A549 (cell line): Measurements from ENCODE around the gene NFASC. TPM values are rescaled to one million over a fixed set of nuclear protein-coding genes. Genes with fewer than 3 reads are reported as not detected.

Experiments used
- ATAC-seq, 2 experiments: fragments of 200-7000 bp in 1 of 2; fragments of >200 bp in 1 of 2; cut with Nextera tagmentation in 1 of 2; cut with Tn5 transposase in 1 of 2; 3 replicates each; pipeline versions ENCODE4 v1.8.0 to v1.9.1; 2018 to 2020; ENCODE audit warnings: mild to moderate bottlenecking in 1 of 2, moderate library complexity in 1 of 2
- CTCF ChIA-PET: fragments of 300-600 bp; sonication (Branson Sonifier 250); formaldehyde crosslinking; extraction: SDS; loops from one replicate; lab custom pipeline; 2021; ENCODE audit warnings: antibody characterized with exemption, inconsistent platforms; lab: Yijun Ruan, JAX
- POLR2A ChIA-PET: fragments of 350-600 bp; formaldehyde crosslinking; extraction: SDS; loops from one replicate; lab custom pipeline; 2021; ENCODE audit warnings: antibody characterized with exemption, inconsistent platforms; lab: Yijun Ruan, JAX
- DNase-seq, 2 experiments: peaks; one replicate each; pipeline versions ENCODE4 v3.0.0 to v3.0.0-alpha.2; 2011 to 2016; ENCODE audit warnings: low read depth in 1 of 2, low spot score in 1 of 2
- FAIRE-seq: peaks from 2 replicates; lab custom pipeline; 2011; peaks lifted over from hg19 to GRCh38; lab: Jason Lieb, UNC
- H3K27ac ChIP-seq, 2 experiments: fragments of >200 bp; sonication (Bioruptor Twin); formaldehyde crosslinking; 3 replicates each; pipeline ENCODE4 v1.5.1; 2016 to 2017
- H3K4me1 ChIP-seq: fragments of >200 bp; sonication (Bioruptor Twin); formaldehyde crosslinking; 3 replicates; pipeline ENCODE4 v1.6.1; 2016
- H3K4me2 ChIP-seq: fragments of >200 bp; sonication (Bioruptor Twin); formaldehyde crosslinking; 3 replicates; pipeline ENCODE4 v1.6.1; 2016
- H3K4me3 ChIP-seq: fragments of >200 bp; sonication (Bioruptor Twin); formaldehyde crosslinking; 3 replicates; pipeline ENCODE4 v1.5.1; 2016
- H3K9me3 ChIP-seq: fragments of >200 bp; sonication (Bioruptor Twin); formaldehyde crosslinking; 3 replicates; pipeline ENCODE4 v1.6.1; 2016
- BHLHE40 ChIP-seq: IDR thresholded peaks from 2 replicates; pipeline ENCODE4 v1.6.1; 2012; ENCODE audit warnings: low read depth, low read length, inconsistent platforms
- CBX2 ChIP-seq: fragments of 200-600 bp; sonication (generic); IDR thresholded peaks from 2 replicates; pipeline ENCODE4 v1.6.1; 2016; ENCODE audit warnings: low read depth, mild to moderate bottlenecking, borderline replicate concordance
- CHD2 ChIP-seq: fragments of 150-350 bp; IDR thresholded peaks from 2 replicates; pipeline ENCODE4 v1.6.1; 2014; ENCODE audit warnings: low read length; ENCODE audit not compliant: partially characterized antibody
- EHF ChIP-seq: fragments of 250-450 bp; sonication (Bioruptor Pico); IDR thresholded peaks from 2 replicates; pipeline ENCODE4 v1.5.0; 2020; ENCODE audit warnings: mild to moderate bottlenecking
- EP300 ChIP-seq, 2 experiments: fragments of >200 bp; sonication (Bioruptor Twin); formaldehyde crosslinking; IDR thresholded peaks; 2 replicates in 1 of 2; 3 replicates in 1 of 2; pipeline ENCODE4 v1.6.1; 2016 to 2017
- FOSL2 ChIP-seq, 2 experiments: fragments of 450-650 bp in 1 of 2; fragments of >200 bp in 1 of 2; sonication (Bioruptor Twin) in 1 of 2; formaldehyde crosslinking; IDR thresholded peaks; 2 replicates each; pipeline versions ENCODE4 v1.5.0 to v1.6.1; 2016 to 2020; ENCODE audit warnings: mild to moderate bottlenecking in 1 of 2, moderate library complexity in 1 of 2
- HDAC2 ChIP-seq: fragments of 200-600 bp; sonication (generic); IDR thresholded peaks from 2 replicates; pipeline ENCODE4 v1.6.1; 2016
- HOXB13 ChIP-seq: fragments of 250-450 bp; sonication (Bioruptor Pico); IDR thresholded peaks from 2 replicates; pipeline ENCODE4 v1.5.0; 2020; ENCODE audit warnings: low read depth, mild to moderate bottlenecking, moderate library complexity
- HOXB5 ChIP-seq: fragments of 250-450 bp; sonication (Bioruptor Pico); IDR thresholded peaks from 2 replicates; pipeline ENCODE4 v1.5.0; 2020; ENCODE audit warnings: mild to moderate bottlenecking, moderate library complexity
- MYC ChIP-seq: IDR thresholded peaks from 2 replicates; pipeline ENCODE4 v1.6.1; 2012; ENCODE audit warnings: mild to moderate bottlenecking, inconsistent platforms, low read length, improper control_type of control experiment, borderline replicate concordance
- NPAS2 ChIP-seq: fragments of 250-450 bp; sonication (Bioruptor Pico); IDR thresholded peaks from 2 replicates; pipeline ENCODE4 v1.8.0; 2022; ENCODE audit warnings: mild to moderate bottlenecking, moderate library complexity, borderline replicate concordance
- NR3C1 ChIP-seq: fragments of >200 bp; sonication (Bioruptor Twin); formaldehyde crosslinking; IDR thresholded peaks from 3 replicates; pipeline ENCODE4 v1.6.1; 2017
- POLR2A ChIP-seq: IDR thresholded peaks from 2 replicates; pipeline ENCODE4 v1.6.1; 2012; ENCODE audit warnings: mild to moderate bottlenecking, low read length
- POLR2AphosphoS2 ChIP-seq: conservative IDR thresholded peaks from 2 replicates; pipeline ENCODE4 v1.6.1; 2012; ENCODE audit warnings: low read length, improper control_type of control experiment, inconsistent platforms
- RNF2 ChIP-seq: fragments of 200-600 bp; sonication (generic); IDR thresholded peaks from 2 replicates; pipeline ENCODE4 v1.6.1; 2016; ENCODE audit warnings: low read depth, mild to moderate bottlenecking, antibody characterized with exemption, moderate library complexity, borderline replicate concordance
- TFCP2L1 ChIP-seq: fragments of 250-450 bp; sonication (Bioruptor Pico); IDR thresholded peaks from 2 replicates; pipeline ENCODE4 v1.5.0; 2021; ENCODE audit warnings: mild to moderate bottlenecking
- TP53 ChIP-seq: fragments of 250-450 bp; sonication (Bioruptor Pico); IDR thresholded peaks from 2 replicates; pipeline ENCODE4 v1.5.0; 2021; ENCODE audit warnings: mild to moderate bottlenecking, moderate library complexity
- ZC3H11A ChIP-seq: fragments of 450-650 bp; IDR thresholded peaks from 2 replicates; pipeline ENCODE4 v1.6.1; 2014; ENCODE audit warnings: antibody characterized with exemption, mild to moderate bottlenecking
- ZFP36 ChIP-seq: fragments of 450-650 bp; IDR thresholded peaks from 2 replicates; pipeline ENCODE4 v1.6.1; 2014; ENCODE audit warnings: borderline replicate concordance; ENCODE audit not compliant: partially characterized antibody
- WGBS: methylation state at CpG from one replicate; pipeline ENCODE4 v1.1.6; 2017; ENCODE audit errors: missing lambda C conversion rate; 5-methylcytosine and 5-hydroxymethylcytosine counted together
- polyA plus RNA-seq, 4 experiments: library from polyadenylated mRNA; depleted of rRNA in 3 of 4; stranded (reverse); fragments of >200 nt; fragmentation: RNase III in 1 of 4; extraction: RNeasy Plus Mini Kit Qiagen cat#74134 plus additional on column Dnase treatment in 1 of 4; gene quantifications; 2 replicates in 3 of 4; 3 replicates in 1 of 4; pipeline ENCODE4 v1.2.3, GENCODE V29; 2011 to 2017
- TF ChIP-seq, protein P1 (sequence below): IDR thresholded peaks from 2 replicates; pipeline ENCODE4 v1.6.1; 2012; ENCODE audit warnings: low read depth, borderline replicate concordance
- TF ChIP-seq, protein P2 (sequence below): fragments of 250-450 bp; sonication (Bioruptor Pico); IDR thresholded peaks from 2 replicates; pipeline ENCODE4 v1.5.0; 2021; ENCODE audit warnings: mild to moderate bottlenecking, moderate library complexity, borderline replicate concordance
- TF ChIP-seq, protein P3 (sequence below): fragments of 200-600 bp; sonication (generic); IDR thresholded peaks from 2 replicates; pipeline ENCODE4 v1.6.1; 2016; ENCODE audit warnings: antibody characterized with exemption, mild to moderate bottlenecking, moderate library complexity
- TF ChIP-seq, protein P4 (sequence below): IDR thresholded peaks from 2 replicates; pipeline ENCODE4 v1.6.1; 2012

The NFASC gene
- polyA plus RNA-seq, 2 of the 4 experiments (the other 2 are of a cell fraction): 0.27 to 0.39 TPM

DNA sequence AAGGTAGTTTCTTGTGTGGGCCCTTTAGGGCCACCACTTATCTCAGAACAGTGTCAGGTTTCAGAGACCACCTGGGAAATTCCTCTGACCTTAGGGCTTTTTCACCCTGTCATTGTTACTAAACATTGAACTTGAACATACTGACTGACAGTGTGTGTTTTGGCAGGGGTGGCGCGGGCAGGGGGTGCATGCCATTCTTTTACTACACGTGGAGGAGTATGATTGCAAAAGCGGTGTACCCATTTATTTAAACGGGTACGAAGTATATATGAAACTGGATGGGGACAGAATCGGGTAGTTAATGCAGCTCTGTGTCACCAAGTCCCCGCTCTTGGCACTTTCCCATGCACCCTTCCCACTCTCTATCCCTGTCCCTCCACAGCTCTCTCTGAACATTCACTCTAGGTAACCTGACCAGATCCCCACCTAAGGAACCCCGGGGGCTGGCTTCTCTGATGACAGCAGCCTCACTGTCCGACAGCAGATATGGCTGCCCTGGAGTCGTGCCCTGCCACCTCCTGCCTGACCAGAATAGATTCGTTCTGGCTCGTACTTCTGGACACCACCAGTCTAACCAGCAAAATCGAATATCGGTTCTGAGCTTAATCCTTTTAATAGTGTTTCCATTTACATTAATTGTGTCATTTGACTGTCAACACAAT is 51.3 kb downstream of the NFASC start (continued):
- TF ChIP-seq, protein P1, sequence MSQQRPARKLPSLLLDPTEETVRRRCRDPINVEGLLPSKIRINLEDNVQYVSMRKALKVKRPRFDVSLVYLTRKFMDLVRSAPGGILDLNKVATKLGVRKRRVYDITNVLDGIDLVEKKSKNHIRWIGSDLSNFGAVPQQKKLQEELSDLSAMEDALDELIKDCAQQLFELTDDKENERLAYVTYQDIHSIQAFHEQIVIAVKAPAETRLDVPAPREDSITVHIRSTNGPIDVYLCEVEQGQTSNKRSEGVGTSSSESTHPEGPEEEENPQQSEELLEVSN: no peak

DNA sequence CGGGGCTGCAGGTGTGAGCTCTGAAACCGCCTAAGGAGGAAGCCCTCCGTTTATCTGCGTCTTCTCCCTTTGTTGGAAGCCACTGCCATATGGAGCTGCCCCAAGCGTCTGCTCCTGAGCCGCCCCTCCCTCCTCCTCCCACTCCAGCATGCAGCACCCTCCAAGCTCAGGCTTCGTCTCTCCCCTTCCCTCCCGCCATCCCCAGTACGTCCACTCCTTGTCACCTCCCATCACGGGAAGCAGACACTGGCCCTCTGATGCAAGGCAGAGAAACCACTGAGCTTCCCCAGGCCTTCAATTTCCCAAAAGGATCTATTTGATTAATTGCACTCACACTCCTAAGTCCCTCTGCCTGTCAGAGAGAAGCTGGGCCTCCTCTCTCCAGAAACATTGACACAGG is 52.5 kb downstream of the NFASC start:
- FAIRE-seq: no peak
- CTCF ChIA-PET: interaction anchor here (1.0 to 2.1 kb wide), 4 partner anchors 19 to 80 kb away, joined by 3 to 6 read pairs (median 3); no protein-coding TSS in a partner anchor

DNA sequence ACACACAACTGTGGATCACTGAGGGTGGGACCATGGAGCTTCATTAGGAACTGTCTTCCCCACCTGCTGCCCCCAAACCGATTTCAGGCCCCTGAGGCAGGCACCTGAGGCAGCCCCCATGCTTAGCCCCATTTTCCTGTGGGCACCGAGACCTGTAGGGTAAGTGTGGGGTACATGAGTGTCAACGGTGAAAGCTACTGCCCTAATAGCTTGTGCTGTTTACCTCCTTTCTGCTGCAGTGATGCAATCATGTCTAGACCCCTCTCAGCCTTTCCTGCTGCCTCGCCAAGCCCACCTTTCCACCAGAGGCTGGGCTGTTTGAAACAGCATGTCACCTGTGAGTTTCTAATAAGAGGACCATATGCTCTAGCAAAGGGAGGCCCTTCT is 53.0 kb downstream of the NFASC start:
- 57% methylated on average over 4 of the region's 4 CpGs for WGBS
- POLR2A ChIA-PET: no interaction called here
- Histone ChIP-seq H3K27ac (no peak overlapping the region), H3K4me3 (no peak overlapping the region), H3K4me1 (peaks cover 12% of the 10 kb centered on the region; the same call in 2 of the 3 replicates), H3K9me3 (no peaks in the 10 kb centered on the region), H3K4me2 (no peak overlapping the region; the same call in 2 of the 3 replicates)
- TF ChIP-seq ZFP36 (no peak), POLR2AphosphoS2 (no peak), MYC (no peak), TFCP2L1 (no peak), TP53 (CRISPR knock-in tag) (no peak), EP300 (IDR thresholded peaks at IDR 0.05) (no peak), NPAS2 (no peak), RNF2 (no peak), HDAC2 (no peak), FOSL2 (IDR thresholded peaks at IDR 0.05) (no peak), FOSL2 (CRISPR knock-in tag; IDR thresholded peaks at IDR 0.05) (no peak), BHLHE40 (no peak)
- TF ChIP-seq, protein P2, sequence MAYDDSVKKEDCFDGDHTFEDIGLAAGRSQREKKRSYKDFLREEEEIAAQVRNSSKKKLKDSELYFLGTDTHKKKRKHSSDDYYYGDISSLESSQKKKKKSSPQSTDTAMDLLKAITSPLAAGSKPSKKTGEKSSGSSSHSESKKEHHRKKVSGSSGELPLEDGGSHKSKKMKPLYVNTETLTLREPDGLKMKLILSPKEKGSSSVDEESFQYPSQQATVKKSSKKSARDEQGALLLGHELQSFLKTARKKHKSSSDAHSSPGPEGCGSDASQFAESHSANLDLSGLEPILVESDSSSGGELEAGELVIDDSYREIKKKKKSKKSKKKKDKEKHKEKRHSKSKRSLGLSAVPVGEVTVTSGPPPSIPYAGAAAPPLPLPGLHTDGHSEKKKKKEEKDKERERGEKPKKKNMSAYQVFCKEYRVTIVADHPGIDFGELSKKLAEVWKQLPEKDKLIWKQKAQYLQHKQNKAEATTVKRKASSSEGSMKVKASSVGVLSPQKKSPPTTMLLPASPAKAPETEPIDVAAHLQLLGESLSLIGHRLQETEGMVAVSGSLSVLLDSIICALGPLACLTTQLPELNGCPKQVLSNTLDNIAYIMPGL: no peak
- TF ChIP-seq, protein P1: no peak
- TF ChIP-seq, protein P3, sequence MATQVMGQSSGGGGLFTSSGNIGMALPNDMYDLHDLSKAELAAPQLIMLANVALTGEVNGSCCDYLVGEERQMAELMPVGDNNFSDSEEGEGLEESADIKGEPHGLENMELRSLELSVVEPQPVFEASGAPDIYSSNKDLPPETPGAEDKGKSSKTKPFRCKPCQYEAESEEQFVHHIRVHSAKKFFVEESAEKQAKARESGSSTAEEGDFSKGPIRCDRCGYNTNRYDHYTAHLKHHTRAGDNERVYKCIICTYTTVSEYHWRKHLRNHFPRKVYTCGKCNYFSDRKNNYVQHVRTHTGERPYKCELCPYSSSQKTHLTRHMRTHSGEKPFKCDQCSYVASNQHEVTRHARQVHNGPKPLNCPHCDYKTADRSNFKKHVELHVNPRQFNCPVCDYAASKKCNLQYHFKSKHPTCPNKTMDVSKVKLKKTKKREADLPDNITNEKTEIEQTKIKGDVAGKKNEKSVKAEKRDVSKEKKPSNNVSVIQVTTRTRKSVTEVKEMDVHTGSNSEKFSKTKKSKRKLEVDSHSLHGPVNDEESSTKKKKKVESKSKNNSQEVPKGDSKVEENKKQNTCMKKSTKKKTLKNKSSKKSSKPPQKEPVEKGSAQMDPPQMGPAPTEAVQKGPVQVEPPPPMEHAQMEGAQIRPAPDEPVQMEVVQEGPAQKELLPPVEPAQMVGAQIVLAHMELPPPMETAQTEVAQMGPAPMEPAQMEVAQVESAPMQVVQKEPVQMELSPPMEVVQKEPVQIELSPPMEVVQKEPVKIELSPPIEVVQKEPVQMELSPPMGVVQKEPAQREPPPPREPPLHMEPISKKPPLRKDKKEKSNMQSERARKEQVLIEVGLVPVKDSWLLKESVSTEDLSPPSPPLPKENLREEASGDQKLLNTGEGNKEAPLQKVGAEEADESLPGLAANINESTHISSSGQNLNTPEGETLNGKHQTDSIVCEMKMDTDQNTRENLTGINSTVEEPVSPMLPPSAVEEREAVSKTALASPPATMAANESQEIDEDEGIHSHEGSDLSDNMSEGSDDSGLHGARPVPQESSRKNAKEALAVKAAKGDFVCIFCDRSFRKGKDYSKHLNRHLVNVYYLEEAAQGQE: no peak
- CTCF ChIA-PET: interaction anchor here (1.1 to 2.1 kb wide), 3 partner anchors 19 to 80 kb away, joined by 3 to 6 read pairs (median 3); no protein-coding TSS in a partner anchor
- ATAC-seq (no peak), FAIRE-seq (no peak), DNase-seq (no peak)

More for the DNA sequence above, 52.5 kb downstream of the NFASC start:
- no peak for TF ChIP-seq POLR2A
- TF ChIP-seq EHF: no peak
- no peak for TF ChIP-seq BHLHE40
- TF ChIP-seq HOXB5 (CRISPR knock-in tag): no peak
- TF ChIP-seq RNF2: no peak
- TF ChIP-seq TFCP2L1: no peak
- no peak for TF ChIP-seq ZFP36
- TF ChIP-seq, protein P4, sequence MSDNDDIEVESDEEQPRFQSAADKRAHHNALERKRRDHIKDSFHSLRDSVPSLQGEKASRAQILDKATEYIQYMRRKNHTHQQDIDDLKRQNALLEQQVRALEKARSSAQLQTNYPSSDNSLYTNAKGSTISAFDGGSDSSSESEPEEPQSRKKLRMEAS: no peak
- TF ChIP-seq EP300 (IDR thresholded peaks at IDR 0.05): no peak
- no peak for TF ChIP-seq HOXB13
- no peak for TF ChIP-seq CHD2
- TF ChIP-seq ZC3H11A: no peak
- TF ChIP-seq TP53 (CRISPR knock-in tag): no peak
- TF ChIP-seq NR3C1: no peak
- TF ChIP-seq CBX2: no peak
- no peak for ATAC-seq
- Histone ChIP-seq H3K9me3 (no peaks in the 10 kb centered on the region), H3K4me3 (no peak overlapping the region), H3K4me2 (no peak overlapping the region), H3K4me1 (peaks cover 12% of the 10 kb centered on the region; the same call in 2 of the 3 replicates), H3K27ac (no peak overlapping the region)
- no peak for DNase-seq
- WGBS: 84% methylated on average over 10 of the region's 10 CpGs
- POLR2A ChIA-PET: no interaction called here
